HL-60 (cell line): ENCODE measurements around the gene SH3BP2.

Experiments
- DNase-seq, 2 experiments: peaks; one replicate each; pipeline ENCODE4 v3.0.0-alpha.2; 2010 to 2020; ENCODE audit warnings: low read depth in 1 of 2, low spot score in 1 of 2
- H3K27ac ChIP-seq: fragments of 250-450 bp; sonication (Bioruptor Pico); replicated peaks from 2 replicates; pipeline ENCODE4 v1.5.1; 2020; ENCODE audit warnings: mild to moderate bottlenecking, moderate library complexity
- H3K27me3 ChIP-seq: fragments of 250-450 bp; sonication (Bioruptor Pico); 2 replicates; pipeline ENCODE4 v1.5.1; 2021; ENCODE audit warnings: mild to moderate bottlenecking, moderate library complexity; ENCODE audit not compliant: insufficient read depth, poor library complexity, severe bottlenecking
- H3K4me3 ChIP-seq: replicated peaks from 2 replicates; pipeline ENCODE4 v1.5.1; 2011; ENCODE audit warnings: mild to moderate bottlenecking, control low read depth, low read length; ENCODE audit not compliant: insufficient read depth
- CTCF ChIP-seq: IDR thresholded peaks from one replicate; pipeline ENCODE4 v1.5.1; 2011; ENCODE audit warnings: low read length, control low read depth, inconsistent platforms; ENCODE audit not compliant: insufficient read depth
- GABPA ChIP-seq: IDR thresholded peaks from 2 replicates; pipeline ENCODE4 v1.6.1; 2012; ENCODE audit warnings: low read depth
- POLR2AphosphoS5 ChIP-seq: IDR thresholded peaks from 2 replicates; pipeline ENCODE4 v1.6.1; 2012; ENCODE audit warnings: low read depth
- REST ChIP-seq: IDR thresholded peaks from 2 replicates; pipeline ENCODE4 v1.6.1; 2012; ENCODE audit warnings: low read depth; ENCODE audit not compliant: insufficient replicate concordance
- SPI1 ChIP-seq: IDR thresholded peaks from 2 replicates; pipeline ENCODE4 v1.6.1; 2012; ENCODE audit warnings: low read depth, mild to moderate bottlenecking, borderline replicate concordance

The SH3BP2 gene

GRCh38 chr4:2869659-2870058 is 76.8 kb downstream of the SH3BP2 start:
- H3K27me3 ChIP-seq, result no peaks in the 10 kb centered on the region
- H3K4me3 ChIP-seq, result no peak overlapping the region
- H3K27ac ChIP-seq, result no peak overlapping the region
- no peak for DNase-seq
- no peak for TF ChIP-seq GABPA
- TF ChIP-seq POLR2AphosphoS5, result no peak
- TF ChIP-seq CTCF, result no peak
- no peak for TF ChIP-seq SPI1
- no peak for TF ChIP-seq REST

- no peaks in the 10 kb centered on the region for H3K27me3 ChIP-seq
- no peak for DNase-seq
- no peak overlapping the region for H3K27ac ChIP-seq
- H3K4me3 ChIP-seq, result no peak overlapping the region
- no peak for TF ChIP-seq GABPA
- no peak for TF ChIP-seq SPI1
- TF ChIP-seq POLR2AphosphoS5, result no peak
- no peak for TF ChIP-seq CTCF
- no peak for TF ChIP-seq REST
Observed at GRCh38 chr4:2870082-2870481, 77.2 kb downstream of the SH3BP2 start.

GRCh38 chr4:2871466-2871865 is 78.6 kb downstream of the SH3BP2 start:
- Histone ChIP-seq H3K4me3 (no peak overlapping the region), H3K27ac (peak overlapping the region; percentile 38), H3K27me3 (no peaks in the 10 kb centered on the region)
- DNase-seq, result peak in 1 of 2 experiments; percentile 29
- TF ChIP-seq CTCF (no peak), POLR2AphosphoS5 (no peak), REST (no peak), GABPA (no peak)
